Astrocyte of the spinal cord (primary cell): Measurements from ENCODE around the gene MAST2.
"Not testable (repeated sequence)": the region's sequence is repeated elsewhere in the genome, so short reads cannot be mapped to it uniquely, and the experiment has no call there.

Experiments
- DNase-seq: peaks from one replicate; pipeline ENCODE4 v3.0.0; 2011; ENCODE audit warnings: low read depth, low spot score
- H3K4me3 ChIP-seq: 2 replicates; pipeline ENCODE4 v1.5.1; 2011; ENCODE audit warnings: low read depth, mild to moderate bottlenecking, low read length, moderate library complexity
- in situ Hi-C: cut with HindIII; loops from 2 replicates; pipeline ENCODE4 v1.10.0; 2017; ENCODE audit warnings: low sequenced_read_pairs
- TF ChIP-seq, protein P1 (sequence below): IDR thresholded peaks from 2 replicates; pipeline ENCODE4 v1.5.1; 2012; ENCODE audit warnings: low read depth, mild to moderate bottlenecking, low read length, inconsistent platforms

MAST2 gene

GRCh38 chr1:46044116-46044515 lies 240.7 kb downstream of the MAST2 start:
- TF ChIP-seq, protein P1, sequence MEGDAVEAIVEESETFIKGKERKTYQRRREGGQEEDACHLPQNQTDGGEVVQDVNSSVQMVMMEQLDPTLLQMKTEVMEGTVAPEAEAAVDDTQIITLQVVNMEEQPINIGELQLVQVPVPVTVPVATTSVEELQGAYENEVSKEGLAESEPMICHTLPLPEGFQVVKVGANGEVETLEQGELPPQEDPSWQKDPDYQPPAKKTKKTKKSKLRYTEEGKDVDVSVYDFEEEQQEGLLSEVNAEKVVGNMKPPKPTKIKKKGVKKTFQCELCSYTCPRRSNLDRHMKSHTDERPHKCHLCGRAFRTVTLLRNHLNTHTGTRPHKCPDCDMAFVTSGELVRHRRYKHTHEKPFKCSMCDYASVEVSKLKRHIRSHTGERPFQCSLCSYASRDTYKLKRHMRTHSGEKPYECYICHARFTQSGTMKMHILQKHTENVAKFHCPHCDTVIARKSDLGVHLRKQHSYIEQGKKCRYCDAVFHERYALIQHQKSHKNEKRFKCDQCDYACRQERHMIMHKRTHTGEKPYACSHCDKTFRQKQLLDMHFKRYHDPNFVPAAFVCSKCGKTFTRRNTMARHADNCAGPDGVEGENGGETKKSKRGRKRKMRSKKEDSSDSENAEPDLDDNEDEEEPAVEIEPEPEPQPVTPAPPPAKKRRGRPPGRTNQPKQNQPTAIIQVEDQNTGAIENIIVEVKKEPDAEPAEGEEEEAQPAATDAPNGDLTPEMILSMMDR, result no peak
- in situ Hi-C loops, result loop anchor here (10.0 kb wide), 1 partner anchor 161 kb away; the partner anchor contains the start of gene LURAP1

GRCh38 chr1:46053734-46054133 lies 250.3 kb downstream of the MAST2 start:
- TF ChIP-seq, protein P1, result no peak
- in situ Hi-C loops, result no loop called here
- DNase-seq, result no peak
- no peak overlapping the region for H3K4me3 ChIP-seq

More at GRCh38 chr1:46044116-46044515, 240.7 kb downstream of the MAST2 start:
- DNase-seq, result no peak
- no peak overlapping the region for H3K4me3 ChIP-seq

GRCh38 chr1:46056325-46056724 lies 252.9 kb downstream of the MAST2 start:
- no peak for DNase-seq
- in situ Hi-C loops, result no loop called here
- TF ChIP-seq, protein P1, result no peak
- H3K4me3 ChIP-seq, result no peak overlapping the region

DNA sequence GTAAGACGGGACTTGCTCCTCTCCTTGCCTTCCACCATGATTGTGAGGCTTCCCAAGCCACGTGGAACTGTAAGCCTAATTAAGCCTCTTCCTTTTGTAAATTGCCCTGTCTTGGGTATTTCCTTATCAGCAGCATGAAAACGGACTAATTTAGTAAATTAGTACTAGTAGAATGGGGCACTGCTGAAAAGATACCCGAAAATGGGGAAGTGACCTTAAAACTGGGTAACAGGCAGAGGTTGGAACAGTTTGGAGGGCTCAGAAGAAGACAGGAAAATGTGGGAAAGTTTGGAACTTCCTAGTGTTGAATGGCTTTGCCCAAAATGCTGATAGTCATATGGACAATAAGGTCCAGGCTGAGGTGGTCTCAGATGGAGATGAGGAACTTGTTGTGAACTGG lies 253.8 kb downstream of the MAST2 start:
- DNase-seq, H3K4me3 ChIP-seq, in situ Hi-C loops: not testable (repeated sequence)

DNA sequence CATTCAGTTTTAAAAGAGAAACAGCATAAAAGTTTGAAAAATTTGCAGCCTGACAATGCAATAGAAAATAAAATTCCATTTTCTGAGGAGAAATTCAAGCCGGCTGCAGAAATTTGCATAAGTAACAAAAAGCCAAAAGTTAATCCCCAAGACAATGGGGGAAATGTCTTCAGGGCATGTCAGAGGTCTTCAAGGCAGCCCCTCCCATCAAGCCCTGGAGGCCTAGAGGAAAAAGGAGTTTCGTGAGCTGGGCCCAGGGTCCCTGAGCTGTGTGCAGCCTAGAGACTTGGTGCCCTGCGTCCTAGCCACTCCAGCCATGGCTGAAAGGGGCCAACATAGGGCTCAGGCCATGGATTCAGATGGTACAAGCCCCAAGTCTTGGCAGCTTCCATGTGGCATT lies 254.4 kb downstream of the MAST2 start:
- no peak overlapping the region for H3K4me3 ChIP-seq
- TF ChIP-seq, protein P1, result no peak
- DNase-seq, result no peak
- in situ Hi-C loops, result no loop called here

DNA sequence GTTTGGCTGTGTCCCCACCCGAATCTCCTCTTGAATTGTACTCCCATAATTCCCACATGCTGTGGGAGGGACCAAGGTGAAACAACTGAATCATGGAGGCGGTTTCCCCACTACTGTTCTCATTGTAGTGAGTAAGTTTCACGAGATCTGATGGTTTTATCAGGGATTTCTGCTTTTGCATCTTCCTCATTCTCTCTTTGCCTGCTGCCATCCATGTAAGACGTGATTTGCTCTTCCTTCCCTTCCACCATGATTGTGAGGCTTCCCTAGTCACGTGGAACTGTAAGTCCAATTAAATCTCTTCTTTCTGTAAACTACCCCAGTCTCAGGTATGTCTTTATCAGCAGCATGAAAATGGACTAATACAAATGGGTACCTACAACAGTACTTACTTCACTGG lies 255.5 kb downstream of the MAST2 start:
- in situ Hi-C loops, result no loop called here
- TF ChIP-seq, protein P1, result no peak
- no peak for DNase-seq
- H3K4me3 ChIP-seq, result no peak overlapping the region

DNA sequence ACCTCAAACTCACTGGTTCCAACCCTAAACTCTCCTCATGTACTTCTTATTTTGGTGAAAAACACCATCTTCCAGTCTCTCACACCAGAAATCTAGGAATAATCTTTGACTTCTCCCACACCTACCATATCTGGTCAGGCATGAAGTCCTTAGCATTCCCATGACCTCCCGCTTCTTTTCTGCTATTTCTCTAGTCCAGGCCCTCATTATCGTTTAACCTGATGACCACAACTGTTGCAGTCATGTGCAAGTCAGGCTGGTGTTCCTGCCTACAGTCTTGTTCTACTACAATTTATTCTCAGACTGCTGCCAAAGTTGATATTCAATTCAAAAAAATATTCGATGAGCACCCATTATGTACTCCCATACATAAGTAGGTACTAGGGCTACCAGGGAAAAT lies 257.7 kb downstream of the MAST2 start:
- no peak for DNase-seq
- no peak overlapping the region for H3K4me3 ChIP-seq
- TF ChIP-seq, protein P1, result no peak
- in situ Hi-C loops, result no loop called here
